HUES6 (cell line): ENCODE results near the gene SPINK13.
"Not testable (repeated sequence)": the region's sequence is repeated elsewhere in the genome, so short reads cannot be mapped to it uniquely, and the experiment has no call there.

ENCODE experiments used
- H3K27ac ChIP-seq: 2 replicates; pipeline ENCODE4 v1.7.0; 2013; ENCODE audit warnings: low read depth, mild to moderate bottlenecking, low read length, inconsistent platforms
- H3K27me3 ChIP-seq: 2 replicates; pipeline ENCODE4 v1.6.1; 2013; ENCODE audit warnings: low read length; ENCODE audit not compliant: control insufficient read depth, insufficient read depth
- H3K36me3 ChIP-seq: 2 replicates; pipeline ENCODE4 v1.6.1; 2013; ENCODE audit warnings: low read length; ENCODE audit not compliant: control insufficient read depth, insufficient read depth
- H3K4me1 ChIP-seq: 2 replicates; pipeline ENCODE4 v1.6.1; 2013; ENCODE audit warnings: low read length; ENCODE audit not compliant: control insufficient read depth, insufficient read depth
- H3K4me3 ChIP-seq: 2 replicates; pipeline ENCODE4 v1.5.1; 2013; ENCODE audit warnings: low read depth, low read length
- H3K9ac ChIP-seq: one replicate; pipeline ENCODE4 v1.6.1; 2013; ENCODE audit warnings: mild to moderate bottlenecking, low read length
- H3K9me3 ChIP-seq: 2 replicates; pipeline ENCODE4 v1.6.1; 2013; ENCODE audit warnings: low read depth, low read length; ENCODE audit not compliant: control insufficient read depth, insufficient read depth

SPINK13 gene

DNA sequence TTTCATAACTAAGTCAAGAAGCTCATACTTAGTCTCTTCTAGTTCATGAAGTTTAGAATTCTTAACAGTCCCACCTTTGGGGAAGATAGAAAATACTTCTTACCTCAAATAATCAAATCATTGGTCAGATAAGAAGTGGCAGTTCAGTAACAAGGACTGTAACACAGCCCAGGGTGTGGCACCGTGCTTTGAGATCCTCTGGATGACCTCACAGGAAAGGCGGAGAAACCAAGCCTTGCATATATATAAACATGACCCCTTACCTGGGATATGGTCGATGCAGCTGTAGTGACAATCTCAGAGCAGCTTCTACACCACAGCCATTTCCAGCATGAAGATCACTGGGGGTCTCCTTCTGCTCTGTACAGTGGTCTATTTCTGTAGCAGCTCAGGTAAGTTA, 43.6 kb downstream of the SPINK13 start, which contains the start of gene SPINK7:
Gene SPINK7 (plus strand): TSS at position 271 of the 400 bp plus-strand sequence. CDS start 61 bp downstream, at position 332.
- Histone ChIP-seq H3K9me3 (no peaks in the 10 kb centered on the region), H3K36me3 (no peaks in the 10 kb centered on the region), H3K27ac (no peak within 1 kb of the TSS), H3K4me1 (no peaks in the 10 kb centered on the region), H3K9ac (no peak within 1 kb of the TSS), H3K27me3 (peaks cover 3% of the 10 kb centered on the region; the same call in 1 of the 2 replicates), H3K4me3 (no peak within 1 kb of the TSS)

DNA sequence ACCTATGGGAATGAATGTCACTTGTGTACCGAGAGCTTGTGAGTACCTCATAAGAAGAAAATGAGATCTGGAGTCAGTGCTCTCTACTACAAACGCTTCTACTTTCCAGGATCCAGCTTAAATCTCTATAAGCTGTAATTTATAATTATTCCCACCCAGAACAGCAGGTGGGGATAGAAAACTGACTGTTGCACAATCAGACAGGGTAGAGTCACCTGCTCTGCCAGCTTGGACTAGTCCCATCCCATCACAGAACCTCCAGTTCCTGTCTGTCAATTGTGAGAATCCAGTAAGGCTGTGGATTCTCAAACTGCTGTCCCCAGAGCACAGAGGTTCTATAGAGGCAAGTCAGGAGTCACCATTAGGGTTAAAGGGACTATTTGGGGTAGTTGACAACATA, 45.6 kb downstream of the SPINK13 start:
- H3K27ac ChIP-seq, result no peak overlapping the region
- peaks cover 3% of the 10 kb centered on the region; the same call in 1 of the 2 replicates for H3K27me3 ChIP-seq
- no peaks in the 10 kb centered on the region for H3K36me3 ChIP-seq
- no peak overlapping the region for H3K4me3 ChIP-seq
- no peaks in the 10 kb centered on the region for H3K9me3 ChIP-seq
- H3K9ac ChIP-seq, result no peak overlapping the region
- H3K4me1 ChIP-seq, result no peaks in the 10 kb centered on the region

DNA sequence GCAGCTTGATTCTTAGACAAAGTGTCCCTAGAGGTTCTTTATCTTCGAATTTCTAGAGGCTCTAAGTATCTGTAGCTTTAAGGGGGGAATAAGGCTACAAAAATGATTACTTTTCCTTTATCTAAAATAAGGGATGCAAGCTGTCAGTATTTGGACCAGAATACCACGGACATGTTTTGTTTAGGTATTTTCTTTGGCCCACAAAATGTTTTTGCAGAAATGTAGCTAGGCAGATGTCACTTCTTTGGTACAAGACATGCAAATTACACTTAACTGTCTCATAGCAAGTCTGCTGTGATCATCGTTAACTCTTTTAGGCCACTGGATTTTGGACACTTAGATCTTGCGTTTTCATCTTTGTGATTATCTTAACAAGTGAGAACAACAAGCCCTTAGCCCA, 46.1 kb downstream of the SPINK13 start:
- H3K9me3 ChIP-seq, result no peaks in the 10 kb centered on the region
- no peaks in the 10 kb centered on the region for H3K36me3 ChIP-seq
- H3K27me3 ChIP-seq, result peaks cover 3% of the 10 kb centered on the region; the same call in 1 of the 2 replicates
- H3K9ac ChIP-seq, result no peak overlapping the region
- no peak overlapping the region for H3K4me3 ChIP-seq
- H3K27ac ChIP-seq, result no peak overlapping the region
- no peaks in the 10 kb centered on the region for H3K4me1 ChIP-seq

DNA sequence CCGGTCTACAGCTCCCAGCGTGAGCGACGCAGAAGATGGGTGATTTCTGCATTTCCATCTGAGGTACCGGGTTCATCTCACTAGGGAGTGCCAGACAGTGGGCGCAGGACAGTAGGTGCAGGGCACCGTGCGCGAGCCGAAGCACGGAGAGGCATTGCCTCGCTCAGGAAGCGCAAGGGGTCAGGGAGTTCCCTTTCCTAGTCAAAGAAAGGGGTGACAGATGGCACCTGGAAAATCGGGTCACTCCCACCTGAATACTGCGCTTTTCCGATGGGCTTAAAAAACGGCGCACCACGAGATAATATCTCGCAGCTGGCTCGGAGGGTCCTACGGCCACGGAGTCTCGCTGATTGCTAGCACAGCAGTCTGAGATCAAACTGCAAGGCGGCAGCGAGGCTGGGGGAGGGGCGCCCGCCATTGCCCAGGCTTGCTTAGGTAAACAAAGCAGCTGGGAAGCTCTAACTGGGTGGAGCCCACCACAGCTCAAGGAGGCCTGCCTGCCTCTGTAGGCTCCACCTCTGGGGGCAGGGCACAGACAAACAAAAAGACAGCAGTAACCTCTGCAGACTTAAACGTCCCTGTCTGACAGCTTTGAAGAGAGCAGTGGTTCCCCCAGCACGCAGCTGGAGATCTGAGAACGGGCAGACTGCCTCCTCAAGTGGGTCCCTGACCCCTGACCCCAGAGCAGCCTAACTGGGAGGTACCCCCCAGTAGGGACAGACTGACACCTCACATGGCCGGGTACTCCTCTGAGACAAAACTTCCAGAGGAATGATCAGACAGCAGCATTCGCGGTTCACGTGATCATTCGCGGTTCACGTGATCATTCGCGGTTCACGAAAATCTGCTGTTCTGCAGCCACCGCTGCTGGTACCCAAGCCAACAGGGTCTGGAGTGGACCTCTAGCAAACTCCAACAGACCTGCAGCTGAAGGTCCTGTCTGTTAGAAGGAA, 51.7 kb downstream of the SPINK13 start:
- H3K36me3 ChIP-seq, H3K4me1 ChIP-seq, H3K27ac ChIP-seq, H3K9me3 ChIP-seq, H3K27me3 ChIP-seq: not testable (repeated sequence)
- Histone ChIP-seq H3K4me3 (peak overlapping the region; percentile 83), H3K9ac (peak overlapping the region; percentile 82)

DNA sequence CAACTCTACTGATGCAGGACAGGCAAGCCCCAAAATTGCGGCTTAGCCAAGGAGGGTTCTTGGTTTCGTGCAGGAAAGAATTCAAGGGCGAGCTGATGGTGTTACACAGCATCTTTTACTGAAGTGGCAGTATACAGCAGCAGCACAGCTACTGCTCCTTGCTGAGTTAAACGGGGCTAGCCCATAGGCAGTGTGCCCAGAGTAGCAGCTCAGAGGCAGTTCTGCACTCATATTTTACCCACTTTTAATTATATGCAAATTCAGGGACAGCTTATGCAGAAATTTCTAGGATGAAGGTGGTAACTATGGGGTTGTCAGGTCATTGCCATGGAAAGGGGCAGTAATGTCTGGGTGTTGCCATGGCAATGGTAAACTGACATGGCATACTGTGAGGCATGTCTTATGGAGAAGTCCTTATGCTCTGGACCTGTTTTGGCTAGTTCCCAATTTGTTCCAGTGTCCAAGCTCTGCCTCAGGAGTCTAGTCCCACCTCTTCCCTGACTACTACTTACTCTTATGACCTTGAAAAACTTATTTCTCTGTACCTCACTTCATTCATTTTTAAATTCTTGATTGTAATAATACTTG, 64.8 kb downstream of the SPINK13 start:
- no peaks in the 10 kb centered on the region; the same call in 1 of the 2 replicates for H3K9me3 ChIP-seq
- no peaks in the 10 kb centered on the region for H3K4me1 ChIP-seq
- H3K4me3 ChIP-seq, result no peak overlapping the region
- H3K36me3 ChIP-seq, result no peaks in the 10 kb centered on the region
- H3K27ac ChIP-seq, result no peak overlapping the region
- no peak overlapping the region for H3K9ac ChIP-seq
- H3K27me3 ChIP-seq, result no peaks in the 10 kb centered on the region

DNA sequence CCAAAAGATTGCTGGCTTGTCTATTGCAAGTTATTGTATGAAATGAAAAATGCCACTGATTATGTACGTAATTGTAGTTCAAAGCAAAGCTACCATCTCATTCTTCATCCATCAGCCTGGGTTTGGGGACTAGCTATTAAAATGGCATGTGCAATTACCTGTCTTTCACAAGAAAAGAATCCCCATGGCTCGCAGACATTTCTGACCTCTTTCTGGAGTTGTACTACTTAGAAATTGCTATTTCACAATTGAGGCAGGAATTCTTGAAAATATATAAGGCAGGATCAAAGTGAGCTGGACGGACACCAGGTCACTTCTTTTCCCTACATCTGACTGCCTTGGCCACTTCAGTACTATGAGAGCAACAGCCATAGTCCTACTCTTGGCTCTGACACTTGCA, 66.7 kb downstream of the SPINK13 start, which contains the start of gene SPINK9:
Gene SPINK9 (plus strand): TSS at position 301 of the 400 bp plus-strand sequence. CDS start 55 bp downstream, at position 356.
- no peak within 1 kb of the TSS for H3K27ac ChIP-seq
- H3K9ac ChIP-seq, result no peak within 1 kb of the TSS
- H3K36me3 ChIP-seq, result no peaks in the 10 kb centered on the region
- no peaks in the 10 kb centered on the region for H3K4me1 ChIP-seq
- no peak within 1 kb of the TSS for H3K4me3 ChIP-seq
- H3K9me3 ChIP-seq, result no peaks in the 10 kb centered on the region; the same call in 1 of the 2 replicates
- no peaks in the 10 kb centered on the region for H3K27me3 ChIP-seq
